Upper lobe of left lung (tissue), 4 donors: Measurements from ENCODE around the gene PGM1.

Source experiments
- CTCF ChIP-seq, 6 experiments: fragments of 450-650 bp in 4 of 6; fragments of 200-600 bp in 2 of 6; sonication (generic) in 2 of 6; IDR thresholded peaks; one replicate each; pipeline ENCODE4 v1.5.1; 2016 to 2019; ENCODE audit warnings: antibody characterized with exemption in 6 of 6
- POLR2A ChIP-seq, 4 donors: fragments of 450-650 bp; IDR thresholded peaks; one replicate each; pipeline ENCODE4 v1.5.1; 2016 to 2017; ENCODE audit warnings: antibody characterized with exemption in 4 of 4, mild to moderate bottlenecking in 2 of 4
- POLR2AphosphoS5 ChIP-seq, 2 donors: sonication (generic); formaldehyde crosslinking; IDR thresholded peaks; one replicate each; pipeline ENCODE4 v1.5.1; 2017; ENCODE audit warnings: antibody characterized with exemption in 2 of 2

- TF ChIP-seq CTCF (IDR thresholded peaks at IDR 0.05) (no peak), POLR2A (IDR thresholded peaks at IDR 0.05) (no peak), POLR2AphosphoS5 (IDR thresholded peaks at IDR 0.05) (no peak)
These were observed 33.0 kb downstream of the PGM1 start for GRCh38 chr1:63626222-63626621.
